Skeletal muscle cell (primary cell): ENCODE data around the gene NUDC.

Experiments used
- DNase-seq: peaks from one replicate; pipeline ENCODE4 v3.0.0-alpha.2; 2010; ENCODE audit warnings: low read depth
- H3K4me3 ChIP-seq: 2 replicates; pipeline ENCODE4 v1.5.1; 2011; ENCODE audit warnings: low read depth, mild to moderate bottlenecking, control low read depth, low read length, moderate library complexity

NUDC gene

GRCh38 chr1:26910343-26911160 lies 11.0 kb upstream of the NUDC start:
- DNase-seq = no peak
- H3K4me3 ChIP-seq = no peak overlapping the region

- H3K4me3 ChIP-seq = no peak overlapping the region
- no peak for DNase-seq
These were observed 10.0 kb upstream of the NUDC start for GRCh38 chr1:26911399-26912146.

- DNase-seq = no peak
- no peak overlapping the region for H3K4me3 ChIP-seq
These were observed 9.4 kb upstream of the NUDC start for GRCh38 chr1:26912147-26912490.

GRCh38 chr1:26913389-26913753 lies 8.2 kb upstream of the NUDC start:
- DNase-seq = no peak
- no peak overlapping the region for H3K4me3 ChIP-seq

GRCh38 chr1:26913754-26914619 lies 7.6 kb upstream of the NUDC start, which contains the start of gene NR0B2:
NR0B2 (minus strand) TSS chr1:26913975; CDS start chr1:26913940, 35 bp downstream.
- DNase-seq = no peak
- no peak within 1 kb of the TSS for H3K4me3 ChIP-seq

GRCh38 chr1:26915204-26915842 lies 6.2 kb upstream of the NUDC start:
- H3K4me3 ChIP-seq = no peak overlapping the region

GRCh38 chr1:26921126-26921539 lies 410 bp upstream of the NUDC start:
- peak overlapping the region; percentile 91 for H3K4me3 ChIP-seq
- DNase-seq = no peak

More at GRCh38 chr1:26915204-26915842, 6.2 kb upstream of the NUDC start:
- DNase-seq = no peak

- H3K4me3 ChIP-seq = peak overlapping the region; percentile 91
- no peak for DNase-seq
These were observed 837 bp downstream of the NUDC start for GRCh38 chr1:26922431-26922729.

- peak overlapping the region; percentile 91 for H3K4me3 ChIP-seq
- DNase-seq = no peak
These were observed 1.4 kb downstream of the NUDC start for GRCh38 chr1:26922901-26923300.

GRCh38 chr1:26923711-26924110 lies 2.2 kb downstream of the NUDC start:
- no peak overlapping the region for H3K4me3 ChIP-seq
- DNase-seq = no peak

- no peak for DNase-seq
- H3K4me3 ChIP-seq = no peak overlapping the region
These were observed 11.0 kb downstream of the NUDC start for GRCh38 chr1:26932531-26932930.

- H3K4me3 ChIP-seq = no peak overlapping the region
- DNase-seq = no peak
These were observed 15.3 kb downstream of the NUDC start for GRCh38 chr1:26936823-26937222.

GRCh38 chr1:26938004-26938658 lies 16.6 kb downstream of the NUDC start:
- H3K4me3 ChIP-seq = no peak overlapping the region
- DNase-seq = no peak

- H3K4me3 ChIP-seq = no peak overlapping the region
- no peak for DNase-seq
These were observed 17.1 kb downstream of the NUDC start for GRCh38 chr1:26938659-26939025.

GRCh38 chr1:26941311-26941710 lies 19.8 kb downstream of the NUDC start:
- H3K4me3 ChIP-seq = no peak overlapping the region
- DNase-seq = no peak

GRCh38 chr1:26942656-26943055 lies 21.1 kb downstream of the NUDC start:
- no peak for DNase-seq
- H3K4me3 ChIP-seq = no peak overlapping the region

- no peak overlapping the region for H3K4me3 ChIP-seq
- DNase-seq = no peak
These were observed 23.6 kb downstream of the NUDC start for GRCh38 chr1:26945138-26945537.

GRCh38 chr1:26945728-26946127 lies 24.2 kb downstream of the NUDC start:
- no peak overlapping the region for H3K4me3 ChIP-seq
- DNase-seq = no peak

GRCh38 chr1:26946270-26946669 lies 24.7 kb downstream of the NUDC start:
- no peak overlapping the region for H3K4me3 ChIP-seq
- DNase-seq = no peak
